Measurements from ENCODE around the gene LIPI.
"Not testable (repeated sequence)": the region's sequence is repeated elsewhere in the genome, so short reads cannot be mapped to it uniquely, and the experiment has no call there.

The LIPI gene

DNA sequence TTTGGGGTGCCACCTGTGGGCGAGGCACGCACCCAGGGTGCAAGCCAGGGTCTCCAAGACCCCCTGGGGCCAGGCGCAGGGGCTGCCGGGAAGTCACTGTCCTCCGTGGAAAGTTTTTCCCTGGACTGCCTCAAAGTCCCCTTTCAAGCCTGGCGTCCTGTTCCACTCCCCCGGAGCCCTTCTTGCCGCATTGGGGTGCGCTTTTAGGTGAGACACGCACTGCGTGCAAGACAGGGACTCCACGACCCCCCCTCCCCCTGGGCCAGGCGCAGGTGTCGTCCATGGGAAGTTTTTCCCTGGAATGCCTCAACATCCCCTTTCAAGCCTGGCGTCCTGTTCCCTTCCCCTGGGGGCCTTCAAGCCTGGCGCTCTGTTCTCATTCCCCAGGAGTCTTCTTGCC lies 137.1 kb downstream of the LIPI start:
- no peak for DNase-seq (ENCODE audit: low read depth)

DNA sequence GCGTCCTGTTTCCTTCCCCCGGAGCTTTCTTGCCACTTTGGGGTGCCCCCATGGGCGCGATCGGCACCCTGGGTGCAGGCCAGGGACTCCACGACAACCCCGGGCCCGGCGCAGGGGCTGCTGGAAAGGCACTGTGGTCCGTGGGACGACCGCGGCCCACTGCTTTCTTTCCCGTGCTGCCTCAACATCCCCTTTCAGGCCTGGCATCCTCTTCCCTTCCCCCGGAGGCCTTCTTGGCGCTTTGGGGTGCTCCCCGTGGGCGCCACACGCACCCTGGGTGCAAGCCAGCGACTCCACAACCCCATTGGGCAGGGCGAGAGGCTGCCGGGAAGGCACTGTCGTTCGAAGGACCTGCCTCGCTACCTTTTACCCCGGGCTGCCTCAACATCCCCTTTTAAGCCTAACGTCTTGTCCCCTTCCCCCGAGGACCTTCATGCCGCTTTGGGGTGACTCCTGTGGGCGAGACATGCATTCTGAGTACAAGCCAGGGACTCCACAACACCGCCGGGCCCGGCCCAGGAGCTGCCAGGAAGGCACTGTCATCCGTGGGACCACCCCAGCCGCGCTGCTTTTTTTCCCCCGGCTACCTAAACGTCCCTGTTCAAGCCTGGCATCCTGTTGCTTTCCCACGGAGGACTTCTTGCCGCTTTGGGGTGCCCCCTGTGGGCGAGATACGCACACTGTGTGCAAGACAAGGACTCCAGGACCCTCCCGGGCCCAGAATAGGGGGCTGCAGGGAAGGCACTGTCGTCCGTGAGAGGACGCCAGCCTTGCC lies 137.8 kb downstream of the LIPI start:
- DNase-seq (ENCODE audit: low read depth) = no peak

DNA sequence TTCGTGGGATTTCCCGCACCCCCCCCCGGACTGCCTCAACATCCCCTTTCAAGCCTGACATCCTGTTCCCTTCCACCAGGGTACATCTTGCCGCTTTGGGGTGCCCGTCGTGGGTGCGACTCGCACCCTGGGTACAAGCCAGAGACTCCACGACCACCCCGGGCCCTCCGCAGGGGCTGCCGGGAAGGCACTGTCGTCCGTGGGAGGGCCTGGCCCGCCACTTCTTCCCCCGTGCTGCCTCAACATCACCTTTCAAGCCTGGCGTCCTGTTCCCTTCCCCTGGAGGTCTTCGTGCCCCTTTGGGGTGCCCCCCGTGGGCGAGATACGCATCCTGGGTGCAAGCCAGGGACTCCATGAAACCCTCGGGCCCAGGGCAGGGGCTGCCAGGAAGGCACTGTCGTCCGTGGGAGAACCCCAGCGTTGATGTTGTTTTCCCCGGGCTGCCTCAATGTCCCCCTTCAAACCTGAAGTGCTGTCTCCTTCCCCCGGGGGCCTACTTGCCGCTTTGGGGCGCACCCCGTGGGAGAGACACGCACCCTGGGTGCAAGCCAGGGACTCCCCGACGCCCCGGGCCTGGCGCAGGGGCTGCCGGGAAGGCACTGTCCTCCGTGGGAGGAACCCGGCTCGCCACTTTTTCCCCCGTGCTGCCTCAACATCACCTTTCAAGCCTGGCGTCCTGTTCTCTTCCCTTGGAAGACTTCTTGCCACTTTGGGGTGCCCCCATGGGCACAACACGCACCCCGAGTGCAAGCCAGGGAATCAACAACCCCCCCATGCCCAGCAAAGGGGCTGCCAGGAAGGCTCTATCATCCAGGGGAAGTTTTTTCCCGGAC lies 138.6 kb downstream of the LIPI start:
- DNase-seq (ENCODE audit: low read depth) = no peak

DNA sequence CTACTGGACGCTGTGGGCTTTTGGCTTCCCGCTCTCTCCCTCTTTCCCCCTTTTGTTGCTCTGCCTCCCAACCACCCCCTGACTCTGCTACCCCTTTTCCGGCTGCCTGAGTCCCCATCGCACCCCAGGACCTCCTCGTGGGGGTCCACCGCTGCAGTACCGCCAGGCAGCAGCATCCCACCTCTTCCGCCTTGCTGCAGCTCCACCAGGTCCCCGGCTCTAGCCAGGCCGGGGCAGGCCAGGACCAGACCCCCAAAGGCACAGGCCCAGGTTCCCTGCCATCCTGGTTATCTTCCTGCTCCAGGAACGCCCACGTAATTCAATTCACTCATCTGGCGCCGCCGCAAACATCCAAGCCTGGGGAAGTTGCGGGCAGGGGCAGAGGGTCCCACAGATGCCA lies 139.8 kb downstream of the LIPI start:
- DNase-seq (ENCODE audit: low read depth) = no peak

DNA sequence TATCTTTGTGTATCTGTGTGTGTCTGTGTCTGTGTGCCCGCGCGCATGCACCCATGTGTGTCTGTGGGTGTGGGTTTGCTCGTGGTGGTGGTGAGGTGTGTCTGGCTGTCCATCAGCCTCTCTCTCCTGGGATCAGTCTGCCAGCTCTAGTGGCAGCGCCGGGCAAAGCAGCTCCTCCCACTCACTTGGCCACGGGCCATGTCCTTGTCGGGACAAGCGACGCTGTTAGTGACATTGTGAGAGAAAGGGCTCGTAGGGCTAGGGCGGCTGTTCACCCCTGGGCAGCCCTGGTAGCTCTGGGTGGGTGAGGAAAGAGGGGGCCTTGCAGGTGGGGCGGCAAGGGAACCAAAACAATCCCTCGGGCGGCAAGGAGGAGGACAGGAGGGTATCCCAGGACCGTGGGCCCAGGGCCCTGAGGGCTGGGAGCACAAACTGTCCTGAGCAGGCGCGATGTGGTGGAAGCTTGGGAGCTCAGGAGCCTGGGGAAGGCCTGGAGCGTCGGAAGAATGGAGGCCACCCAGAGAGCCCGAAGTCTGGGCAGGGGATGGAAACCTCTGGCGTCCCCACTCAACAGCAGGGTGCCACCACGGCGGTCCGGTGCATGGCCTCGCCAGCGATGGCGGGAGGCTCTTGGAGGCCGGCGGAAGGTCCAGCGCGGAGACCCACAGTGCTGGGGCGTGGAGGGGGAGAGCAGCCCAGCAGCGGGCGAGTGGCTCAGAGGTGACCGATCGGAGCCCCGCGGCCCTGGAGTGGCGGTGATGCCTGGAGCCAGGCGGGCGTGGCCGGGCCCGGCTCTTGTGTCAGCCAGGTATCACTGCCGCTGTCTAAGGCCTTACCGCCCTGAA lies 140.5 kb downstream of the LIPI start:
- DNase-seq (ENCODE audit: low read depth) = no peak

DNA sequence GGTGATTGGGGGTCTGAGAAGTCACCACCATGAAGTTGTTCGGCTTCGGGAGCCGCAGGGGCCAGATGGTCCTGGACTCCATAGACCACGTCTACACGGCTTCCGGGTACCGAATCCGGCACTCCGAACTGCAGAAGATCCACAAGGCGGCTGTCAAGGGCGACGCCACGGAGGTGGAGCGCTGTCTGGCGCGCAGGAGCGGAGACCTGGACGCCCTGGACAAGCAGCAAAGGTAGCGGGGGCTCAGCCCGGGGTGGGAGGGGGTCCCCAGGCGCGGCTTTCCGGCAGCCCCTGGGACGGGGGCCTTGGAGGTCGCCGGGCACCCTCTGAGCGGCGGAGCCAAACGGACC lies 146.5 kb downstream of the LIPI start:
- no peak for DNase-seq (ENCODE audit: low read depth)

DNA sequence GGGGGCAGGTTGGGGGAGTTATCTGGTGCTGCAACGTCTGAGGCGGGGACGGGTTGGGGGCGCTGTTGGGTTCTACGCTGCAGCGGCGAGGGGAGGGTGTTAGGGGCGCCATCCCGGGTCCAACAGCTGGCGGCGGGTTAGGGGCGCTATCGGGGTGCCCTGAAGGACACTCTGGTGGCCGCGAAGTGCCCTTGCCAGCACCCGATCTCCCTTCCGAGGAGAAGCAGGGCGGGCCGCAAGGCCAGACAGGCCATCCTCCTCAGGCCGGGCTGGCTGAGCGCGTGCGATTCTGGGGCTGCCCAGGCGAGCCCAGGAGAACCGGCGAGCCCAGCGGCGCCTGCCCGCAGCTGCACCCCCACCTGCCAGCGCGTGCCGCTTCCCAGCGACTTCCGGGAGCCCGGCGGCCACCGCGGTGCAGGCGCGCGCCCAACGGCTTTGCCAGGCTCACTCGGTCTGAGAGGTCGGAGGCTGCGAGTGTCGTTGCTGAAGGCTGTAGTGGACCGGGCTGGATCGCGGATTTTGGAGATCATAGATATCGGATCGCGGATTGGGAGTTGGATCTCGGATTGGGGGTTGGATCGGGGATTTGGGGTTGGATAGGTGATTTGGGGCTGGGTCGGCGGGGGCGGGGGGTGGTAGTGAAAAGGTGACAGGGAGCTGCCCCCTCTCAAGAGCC lies 147.0 kb downstream of the LIPI start:
- not testable (repeated sequence) for DNase-seq (ENCODE audit: low read depth)

DNA sequence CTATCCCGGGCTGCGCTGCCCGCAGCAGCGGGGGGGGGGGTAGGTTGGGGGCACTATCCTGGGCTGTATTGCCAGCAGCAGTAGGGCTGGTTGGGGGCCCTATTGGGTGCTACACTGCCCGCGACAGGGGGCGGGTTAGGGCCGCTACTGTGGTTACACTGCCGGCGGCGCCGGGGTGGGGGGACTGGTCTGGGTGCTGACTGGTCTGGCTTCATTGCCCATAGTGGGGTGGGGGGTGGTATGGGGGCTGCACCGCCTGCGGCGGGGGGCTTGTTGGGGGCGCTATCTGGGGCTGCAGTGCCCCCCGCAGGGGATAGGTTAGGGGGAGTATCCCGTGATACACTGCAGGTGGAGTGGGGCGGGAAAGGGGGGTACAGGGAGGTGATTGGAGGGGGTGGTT lies 148.1 kb downstream of the LIPI start:
- not testable (repeated sequence) for DNase-seq (ENCODE audit: low read depth)

DNA sequence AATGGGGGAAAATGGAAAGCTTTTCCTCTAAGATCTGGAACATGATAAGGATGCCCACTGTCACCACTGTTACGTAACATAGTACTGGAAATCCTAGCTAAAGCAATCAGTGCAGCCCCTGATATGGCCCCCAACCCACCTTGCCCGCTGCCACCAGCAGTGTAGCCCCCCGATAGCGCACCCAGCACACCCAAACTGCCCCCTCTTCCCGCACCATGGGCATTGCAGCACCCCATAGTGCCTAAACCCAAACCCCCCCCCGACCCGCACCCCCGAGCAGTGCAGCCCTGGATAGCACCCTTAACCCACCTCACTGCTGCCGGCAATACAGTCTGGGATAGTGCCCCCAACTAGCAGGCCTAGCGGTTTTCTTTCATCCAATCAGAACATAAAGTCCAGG lies 148.9 kb downstream of the LIPI start:
- not testable (repeated sequence) for DNase-seq (ENCODE audit: low read depth)

DNA sequence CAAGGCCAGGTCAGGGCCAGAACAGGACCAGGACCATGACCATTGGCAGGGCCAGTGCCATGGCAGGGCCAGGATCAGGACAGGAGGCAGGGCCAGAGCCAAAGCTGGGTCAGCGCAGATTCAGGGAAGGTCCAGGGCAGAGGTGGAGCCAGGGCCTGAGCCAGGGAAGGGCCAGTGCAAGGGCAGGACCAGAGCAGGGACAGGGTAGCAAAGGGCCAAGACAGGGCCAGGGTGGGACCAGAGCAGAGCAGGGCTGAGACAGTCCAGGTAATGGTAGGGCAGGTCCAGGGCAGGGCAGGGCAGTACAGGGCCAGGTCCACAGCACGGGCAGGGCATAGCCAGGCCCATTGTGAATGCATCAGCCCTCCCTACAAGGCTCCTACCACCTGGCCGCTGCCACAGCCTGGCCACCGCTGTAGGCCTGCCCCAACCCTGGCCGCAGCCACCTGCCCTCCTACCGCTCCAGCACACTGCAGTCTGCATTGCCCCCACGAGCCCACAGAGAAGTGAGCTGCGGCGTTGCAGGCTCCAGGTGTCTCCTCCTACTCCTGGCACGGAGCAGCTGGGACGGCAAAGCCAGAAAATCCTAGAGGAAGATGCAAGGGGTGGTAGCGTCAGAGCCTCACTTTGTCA lies 151.6 kb downstream of the LIPI start:
- DNase-seq (ENCODE audit: low read depth) = not testable (repeated sequence)

Measured in T follicular helper cell (primary cell).